Mucosa of descending colon (tissue), 3 donors: ENCODE data around the gene EPHA10. TPM values are rescaled to one million over a fixed set of nuclear protein-coding genes. Genes with fewer than 3 reads are reported as not detected.

Experiments used
- ATAC-seq: fragments of 200-7000 bp; cut with Tn5 transposase; one replicate; pipeline ENCODE4 v1.9.1; 2020; ENCODE audit warnings: mild to moderate bottlenecking, moderate library complexity
- DNase-seq, 3 donors: peaks; one replicate each; pipeline ENCODE4 v3.0.0-alpha.2; 2020
- H3K36me3 ChIP-seq: fragments of 200-600 bp; one replicate; pipeline ENCODE4 v1.8.0; 2021; ENCODE audit warnings: low read depth, mild to moderate bottlenecking
- H3K4me1 ChIP-seq: fragments of 200-600 bp; one replicate; pipeline ENCODE4 v1.8.0; 2021; ENCODE audit warnings: low read depth, mild to moderate bottlenecking
- H3K4me3 ChIP-seq: fragments of 200-600 bp; one replicate; pipeline ENCODE4 v1.8.0; 2021; ENCODE audit warnings: mild to moderate bottlenecking
- H3K9me3 ChIP-seq: fragments of 200-600 bp; one replicate; pipeline ENCODE4 v1.8.0; 2021; ENCODE audit warnings: mild to moderate bottlenecking
- intact Hi-C, 2 donors: fragments of 100-400 bp; cut with DNase I in 1 of 2; cut with micrococcal nuclease in 1 of 2; formaldehyde crosslinking; loops; one replicate each; pipeline versions ENCODE4 v1.11.0 to v1.11.1; 2022; cut with DNase I, micrococcal nuclease
- long read RNA-seq, 2 donors: library from polyadenylated mRNA; unstranded; transcript quantifications; one replicate each; pipeline ENCODE4 v2.0.0, GENCODE V29; 2019 to 2021
- total RNA-seq, 3 donors: library from RNA; stranded (reverse); fragmentation: NEBNext Ultra II Directional in 2 of 3; extraction: Animal tissue kit (Norgen Biotek cat#: 25700) in 2 of 3; gene quantifications; one replicate each; pipeline versions ENCODE4 v1.2.1 to v1.2.4, GENCODE V29; 2021 to 2023
- TF ChIP-seq, protein P1 (sequence below): fragments of 200-600 bp; IDR thresholded peaks from one replicate; pipeline ENCODE4 v1.8.0; 2022; ENCODE audit warnings: antibody characterized with exemption, mild to moderate bottlenecking
- donor health status: DM: no; HTN: no; CAD: no; lungs with moderate emphysema.
- donor health status: DM: no; HTN: no; CAD: no.
- donor health status: DM: no; HTN: yes; CAD: no.

Gene EPHA10
- total RNA-seq, result 10 to 100 TPM; 45.3 to 74.4 (median 66.0) TPM
- long read RNA-seq, donor 1, partial matches to known transcripts, result 2 of 8 reads
- long read RNA-seq, donor 1, other reads (novel, unspliced or antisense), result 5 of 8 reads
- long read RNA-seq, donor 2, partial matches to known transcripts, result 1 of 4 reads
- long read RNA-seq, donor 2, other reads (novel, unspliced or antisense), result 3 of 4 reads

GRCh38 chr1:37764888-37765441 lies at the start of gene EPHA10:
EPHA10 (minus strand) TSS chr1:37765120; CDS start chr1:37765066, 54 bp downstream.
- intact Hi-C loops, result no loop called here
- TF ChIP-seq, protein P1, sequence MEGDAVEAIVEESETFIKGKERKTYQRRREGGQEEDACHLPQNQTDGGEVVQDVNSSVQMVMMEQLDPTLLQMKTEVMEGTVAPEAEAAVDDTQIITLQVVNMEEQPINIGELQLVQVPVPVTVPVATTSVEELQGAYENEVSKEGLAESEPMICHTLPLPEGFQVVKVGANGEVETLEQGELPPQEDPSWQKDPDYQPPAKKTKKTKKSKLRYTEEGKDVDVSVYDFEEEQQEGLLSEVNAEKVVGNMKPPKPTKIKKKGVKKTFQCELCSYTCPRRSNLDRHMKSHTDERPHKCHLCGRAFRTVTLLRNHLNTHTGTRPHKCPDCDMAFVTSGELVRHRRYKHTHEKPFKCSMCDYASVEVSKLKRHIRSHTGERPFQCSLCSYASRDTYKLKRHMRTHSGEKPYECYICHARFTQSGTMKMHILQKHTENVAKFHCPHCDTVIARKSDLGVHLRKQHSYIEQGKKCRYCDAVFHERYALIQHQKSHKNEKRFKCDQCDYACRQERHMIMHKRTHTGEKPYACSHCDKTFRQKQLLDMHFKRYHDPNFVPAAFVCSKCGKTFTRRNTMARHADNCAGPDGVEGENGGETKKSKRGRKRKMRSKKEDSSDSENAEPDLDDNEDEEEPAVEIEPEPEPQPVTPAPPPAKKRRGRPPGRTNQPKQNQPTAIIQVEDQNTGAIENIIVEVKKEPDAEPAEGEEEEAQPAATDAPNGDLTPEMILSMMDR, result no peak
- Histone ChIP-seq H3K9me3 (no peaks in the 10 kb centered on the region), H3K4me1 (no peaks in the 10 kb centered on the region), H3K4me3 (no peak within 1 kb of the TSS), H3K36me3 (no peaks in the 10 kb centered on the region)
- no peak for DNase-seq
- peak; percentile 7 for ATAC-seq

DNA sequence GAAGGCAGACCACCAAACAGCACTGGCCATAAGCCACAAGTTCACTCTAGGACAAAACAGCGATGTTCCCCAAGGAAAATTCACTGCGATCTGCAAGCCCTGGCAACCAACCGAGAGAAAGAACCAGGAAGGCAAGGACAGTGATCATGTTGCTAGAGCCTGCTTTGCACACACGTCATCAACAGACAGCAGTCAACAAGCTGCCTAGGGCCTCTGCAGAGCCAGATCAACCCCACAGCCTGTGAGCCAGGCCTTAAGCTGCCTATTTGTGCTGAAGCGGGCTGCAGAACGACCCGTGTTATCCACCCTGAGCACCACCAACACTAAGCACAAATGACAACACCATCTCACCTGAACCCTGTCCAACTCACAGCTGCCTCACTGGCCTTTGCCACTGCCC lies 49.3 kb upstream of the EPHA10 start:
- TF ChIP-seq, protein P1, result no peak
- DNase-seq (no peak), ATAC-seq (no peak)
- no peaks in the 10 kb centered on the region for H3K36me3 ChIP-seq
- intact Hi-C loops, result no loop called here
- peaks cover 2% of the 10 kb centered on the region for H3K4me1 ChIP-seq
- H3K9me3 ChIP-seq, result no peaks in the 10 kb centered on the region
- H3K4me3 ChIP-seq, result no peak overlapping the region

DNA sequence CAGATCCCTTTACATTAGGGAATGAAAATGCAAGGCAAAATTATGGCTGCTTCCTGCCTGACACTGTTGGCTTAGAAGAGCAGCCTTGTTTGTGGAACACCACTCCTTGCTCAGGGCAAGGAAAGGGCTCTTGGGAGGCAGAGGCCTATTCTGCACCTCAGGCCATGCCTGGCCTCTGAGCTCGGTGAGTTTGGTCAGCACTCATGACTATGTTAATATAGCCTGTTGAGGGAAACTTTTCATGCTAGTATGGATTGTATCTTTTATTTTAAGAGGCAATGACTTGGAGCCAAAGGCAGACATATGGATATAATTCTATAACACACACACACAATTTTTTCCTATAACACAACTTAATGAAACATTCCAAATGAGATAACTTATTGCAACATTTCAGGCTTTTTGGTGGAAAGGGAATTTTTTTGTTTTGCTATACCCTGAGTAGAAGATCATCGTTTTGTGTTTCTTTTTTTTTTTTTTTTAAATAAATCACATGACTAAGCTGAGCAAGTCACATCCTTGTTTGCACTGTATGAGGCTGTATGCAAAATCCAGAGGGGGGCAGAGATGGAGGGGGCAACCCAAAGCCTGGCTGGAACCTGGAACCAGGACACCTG lies 48.7 kb upstream of the EPHA10 start:
- no peaks in the 10 kb centered on the region for H3K36me3 ChIP-seq
- H3K4me3 ChIP-seq, result no peak overlapping the region
- no peaks in the 10 kb centered on the region for H3K9me3 ChIP-seq
- intact Hi-C loops, result no loop called here
- TF ChIP-seq, protein P1, result no peak
- peaks cover 8% of the 10 kb centered on the region for H3K4me1 ChIP-seq
- ATAC-seq, result no peak
- DNase-seq, result no peak

DNA sequence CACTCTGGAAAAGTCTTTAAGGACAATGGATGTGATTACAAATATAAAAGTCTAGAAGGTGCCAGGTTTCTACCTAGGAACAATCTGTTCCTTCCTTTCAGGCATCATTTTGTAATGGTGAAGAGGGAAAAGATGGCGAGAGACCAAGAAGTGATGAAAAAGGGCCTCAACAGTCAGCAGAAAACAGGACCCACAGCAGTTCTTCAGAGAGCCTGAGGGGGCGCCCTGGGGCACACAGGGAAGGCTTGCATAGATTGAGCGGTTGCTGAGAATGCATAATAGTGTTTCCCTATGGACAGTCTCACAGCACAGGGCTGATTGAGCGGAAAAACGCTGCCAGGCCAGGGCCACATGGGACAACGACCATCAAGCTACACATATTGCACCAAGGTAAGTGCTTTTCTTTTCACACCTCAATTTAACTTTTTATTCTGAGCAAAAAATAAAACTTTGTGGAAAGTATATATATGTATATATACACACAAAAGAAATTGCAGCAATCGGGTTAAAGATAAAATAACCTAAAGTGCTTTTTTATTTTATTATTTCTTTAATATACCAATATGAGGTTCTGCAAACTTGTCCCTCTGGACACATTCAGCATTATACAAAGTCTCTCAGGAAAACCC lies 46.2 kb upstream of the EPHA10 start:
- Histone ChIP-seq H3K4me3 (no peak overlapping the region), H3K4me1 (peaks cover 16% of the 10 kb centered on the region), H3K36me3 (no peaks in the 10 kb centered on the region), H3K9me3 (no peaks in the 10 kb centered on the region)
- intact Hi-C loops, result no loop called here
- TF ChIP-seq, protein P1, result peak; percentile 77
- peak; percentile 60 for ATAC-seq
- DNase-seq, result peak; percentile 71 to 78 (median 74)

DNA sequence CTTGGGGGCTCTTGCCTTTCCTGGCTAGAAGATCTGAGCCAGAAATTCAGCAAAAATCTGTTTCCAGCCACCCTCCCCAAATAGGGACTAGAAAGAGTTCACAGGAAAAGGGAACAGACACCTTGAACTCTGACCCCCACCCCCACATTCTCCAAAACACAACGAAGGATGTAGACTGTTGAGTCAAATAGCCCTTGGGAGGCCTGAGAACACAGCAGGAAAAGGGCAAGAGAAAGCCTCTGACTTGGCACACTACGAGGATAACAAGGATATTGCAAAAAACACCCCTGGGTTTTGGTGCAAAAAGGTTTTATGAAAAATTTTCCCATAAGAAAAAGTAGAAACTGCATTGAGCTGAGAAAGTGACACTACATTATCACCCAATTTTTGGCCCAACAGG lies 45.0 kb upstream of the EPHA10 start:
- Histone ChIP-seq H3K4me3 (no peak overlapping the region), H3K4me1 (peaks cover 16% of the 10 kb centered on the region), H3K9me3 (no peaks in the 10 kb centered on the region), H3K36me3 (no peaks in the 10 kb centered on the region)
- TF ChIP-seq, protein P1, result no peak
- DNase-seq, result no peak
- ATAC-seq, result no peak
- intact Hi-C loops, result no loop called here
